H1 (cell line): ENCODE results near the gene SLX4. TPM values are rescaled to one million over a fixed set of nuclear protein-coding genes. Genes with fewer than 3 reads are reported as not detected.

Experiments used
- FOSL1 ChIP-seq: IDR thresholded peaks from 2 replicates; pipeline ENCODE4 v1.6.1; 2011; ENCODE audit warnings: mild to moderate bottlenecking, low read depth, low read length, moderate library complexity; ENCODE audit not compliant: insufficient read depth
- POU5F1 ChIP-seq: IDR thresholded peaks from 2 replicates; pipeline ENCODE4 v1.6.1; 2011; ENCODE audit warnings: low read depth, mild to moderate bottlenecking, low read length, moderate library complexity
- RBBP5 ChIP-seq: IDR thresholded peaks from 2 replicates; pipeline ENCODE4 v1.7.1; 2012; ENCODE audit warnings: low read depth, mild to moderate bottlenecking, inconsistent platforms, low read length, moderate library complexity, borderline replicate concordance
- RNF2 ChIP-seq: fragments of 200-900, 300-1000 bp; sonication (generic); IDR thresholded peaks from 2 replicates; pipeline ENCODE4 v1.7.1; 2016; ENCODE audit warnings: borderline replicate concordance, low read depth, mild to moderate bottlenecking, antibody characterized with exemption, low read length; ENCODE audit not compliant: poor library complexity, severe bottlenecking; ENCODE audit errors: missing control alignments
- polyA plus RNA-seq, 7 experiments: library from polyadenylated mRNA; depleted of rRNA in 3 of 7; stranded (reverse) in 5 of 7; unstranded in 2 of 7; fragments of >200 nt in 5 of 7; fragments of 200-250 nt in 2 of 7; gene quantifications; 1 replicate in 5 of 7; 2 replicates in 1 of 7; 4 replicates in 1 of 7; pipeline versions ENCODE4 v1.2.1 to v1.2.3, GENCODE V29; 2011 to 2013; ENCODE audit warnings: missing spikeins in 2 of 7, mixed read lengths in 2 of 7
- total RNA-seq: library from RNA; stranded (reverse); fragmentation: NEBNext Ultra II Directional; extraction: Animal tissue kit (Norgen Biotek cat#: 25700); gene quantifications from 2 replicates; pipeline ENCODE4 v1.2.1, GENCODE V29; 2021

The SLX4 gene
- total and polyA plus RNA-seq, 2 of the 8 experiments (the other 6 are each of a cell fraction or from before 2014, with no cell fraction given): 4.4 to 11.4 TPM

DNA sequence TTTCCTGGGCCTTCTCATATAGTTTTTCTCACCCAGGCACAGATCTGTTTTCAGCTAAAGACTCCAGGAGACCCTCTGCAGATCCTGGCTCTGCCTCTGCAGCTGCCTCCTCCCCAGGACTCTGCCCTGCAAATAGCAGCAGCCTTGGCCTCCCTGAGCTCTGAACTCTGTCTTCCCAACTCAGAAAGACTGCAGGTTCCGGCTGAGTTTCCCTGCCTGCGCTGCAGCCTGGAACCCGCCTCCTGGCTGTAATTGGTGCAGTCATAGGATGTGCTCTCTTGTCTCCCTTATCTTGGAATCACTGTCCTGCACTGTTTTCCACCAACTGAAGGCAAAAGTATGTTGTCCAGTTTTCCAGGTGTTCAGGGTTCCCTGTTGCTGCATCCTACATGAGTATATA lies 28.8 kb upstream of the SLX4 start (continued):
- TF ChIP-seq RBBP5: no peak
- no peak for TF ChIP-seq FOSL1
- no peak for TF ChIP-seq POU5F1
- TF ChIP-seq RNF2: no peak
